Lung (tissue), 12 donors: Measurements from ENCODE around the gene ZCCHC18. TPM values are rescaled to one million over a fixed set of nuclear protein-coding genes. Genes with fewer than 3 reads are reported as not detected.

Experiments
- ATAC-seq: fragments of 200-7000 bp; cut with Tn5 transposase; one replicate; pipeline ENCODE4 v1.9.1; 2020; ENCODE audit warnings: moderate number of reproducible peaks; ENCODE audit not compliant: insufficient read depth, low FRiP score
- DNase-seq, 3 donors: peaks; one replicate each; pipeline ENCODE4 v3.0.0-alpha.2; 2013 to 2017
- H3K27ac ChIP-seq, 2 donors: one replicate each; pipeline ENCODE4 v1.5.1; 2013; ENCODE audit warnings: mild to moderate bottlenecking in 2 of 2, moderate library complexity in 2 of 2, control low read depth in 1 of 2, inconsistent platforms in 1 of 2, low read depth in 1 of 2, low read length in 1 of 2
- H3K27me3 ChIP-seq, 3 donors: one replicate each; pipeline ENCODE4 v1.5.1; 2013; ENCODE audit warnings: low read length in 2 of 3; ENCODE audit not compliant: control insufficient read depth in 3 of 3, insufficient read depth in 3 of 3
- H3K36me3 ChIP-seq, 4 donors: one replicate each; pipeline ENCODE4 v1.5.1; 2013; ENCODE audit warnings: low read length in 4 of 4, mild to moderate bottlenecking in 1 of 4, moderate library complexity in 1 of 4; ENCODE audit not compliant: control insufficient read depth in 4 of 4, insufficient read depth in 4 of 4
- H3K4me1 ChIP-seq, 5 donors: one replicate each; pipeline ENCODE4 v1.5.1; 2013; ENCODE audit warnings: low read length in 5 of 5, mild to moderate bottlenecking in 2 of 5, moderate library complexity in 1 of 5; ENCODE audit not compliant: control insufficient read depth in 5 of 5, insufficient read depth in 5 of 5
- H3K4me3 ChIP-seq: one replicate; pipeline ENCODE4 v1.5.1; 2013; ENCODE audit warnings: mild to moderate bottlenecking, control low read depth, moderate library complexity
- H3K9ac ChIP-seq, 2 donors: one replicate each; pipeline ENCODE4 v1.5.1; 2013; ENCODE audit warnings: low read length in 2 of 2, control low read depth in 1 of 2; ENCODE audit not compliant: insufficient read depth in 1 of 2
- H3K9me3 ChIP-seq, 4 donors: one replicate each; pipeline ENCODE4 v1.5.1; 2013; ENCODE audit warnings: low read length in 3 of 4, mild to moderate bottlenecking in 1 of 4, moderate library complexity in 1 of 4; ENCODE audit not compliant: control insufficient read depth in 4 of 4, insufficient read depth in 3 of 4
- WGBS, 2 donors: extraction: QIAGEN DNeasy Blood & Tissue Kit; methylation state at CpG; one replicate each; pipeline ENCODE4 v1.1.7; 2013; 5-methylcytosine and 5-hydroxymethylcytosine counted together
- polyA plus RNA-seq, 2 donors: library from polyadenylated mRNA; stranded (reverse); fragments of 200-250 nt; gene quantifications; one replicate each; pipeline ENCODE4 v1.2.1, GENCODE V29; 2013
- total RNA-seq, 2 donors: library from RNA; depleted of rRNA in 1 of 2; stranded (reverse); fragments of >200 nt in 1 of 2; gene quantifications; one replicate each; pipeline ENCODE4 v1.2.1, GENCODE V29; 2014 to 2021
- TF ChIP-seq, protein P1 (sequence below): IDR thresholded peaks from 2 replicates; pipeline ENCODE4 v1.5.1; 2012; ENCODE audit warnings: mild to moderate bottlenecking; ENCODE audit errors: control extremely low read depth, extremely low read depth
- donor health status: control.
- donor health status: control.
- donor health status: Bipolar disorder and iron deficiency.
- donor health status: healthy.
- donor health status: DM: yes; HTN: yes; CAD: no.

ZCCHC18 gene
- total and polyA plus RNA-seq, 4 donors, result 0.24 to 1.1 (median 0.54) TPM

DNA sequence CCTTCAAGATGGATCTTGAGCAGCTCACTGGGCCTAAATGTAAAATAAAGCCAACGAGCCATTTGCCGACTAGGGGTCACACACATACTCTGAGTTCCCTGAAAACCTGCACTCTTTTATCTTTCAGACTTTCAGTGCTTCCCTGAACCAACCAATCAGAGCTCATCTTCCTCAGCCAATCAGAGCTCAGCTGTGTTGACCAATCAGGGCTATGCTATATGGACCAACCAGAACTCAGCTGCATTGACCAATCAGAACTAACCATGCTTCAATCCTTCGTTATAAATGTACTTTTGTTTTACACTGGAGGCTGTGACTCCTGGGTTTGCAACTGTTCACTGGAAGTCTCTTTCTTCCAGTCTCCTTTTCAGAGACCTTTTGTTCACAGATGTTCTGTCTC, 25.2 kb downstream of the ZCCHC18 start:
- 84 to 95% methylated on average over 3 of the region's 3 CpGs for WGBS, 2 donors
- DNase-seq, result peak in 1 of 3 donors; percentile 3
- peaks cover 0 to 34% (median 7%) of the 10 kb centered on the region in 3 donors for H3K27me3 ChIP-seq
- H3K4me1 ChIP-seq, result peaks cover 0 to 3% (median 0%) of the 10 kb centered on the region in 5 donors
- ATAC-seq, result no peak
- H3K36me3 ChIP-seq, result no peaks in the 10 kb centered on the region
- H3K27ac ChIP-seq, result no peak overlapping the region
- no peak overlapping the region for H3K4me3 ChIP-seq
- no peaks in the 10 kb centered on the region for H3K9me3 ChIP-seq
- TF ChIP-seq, protein P1, sequence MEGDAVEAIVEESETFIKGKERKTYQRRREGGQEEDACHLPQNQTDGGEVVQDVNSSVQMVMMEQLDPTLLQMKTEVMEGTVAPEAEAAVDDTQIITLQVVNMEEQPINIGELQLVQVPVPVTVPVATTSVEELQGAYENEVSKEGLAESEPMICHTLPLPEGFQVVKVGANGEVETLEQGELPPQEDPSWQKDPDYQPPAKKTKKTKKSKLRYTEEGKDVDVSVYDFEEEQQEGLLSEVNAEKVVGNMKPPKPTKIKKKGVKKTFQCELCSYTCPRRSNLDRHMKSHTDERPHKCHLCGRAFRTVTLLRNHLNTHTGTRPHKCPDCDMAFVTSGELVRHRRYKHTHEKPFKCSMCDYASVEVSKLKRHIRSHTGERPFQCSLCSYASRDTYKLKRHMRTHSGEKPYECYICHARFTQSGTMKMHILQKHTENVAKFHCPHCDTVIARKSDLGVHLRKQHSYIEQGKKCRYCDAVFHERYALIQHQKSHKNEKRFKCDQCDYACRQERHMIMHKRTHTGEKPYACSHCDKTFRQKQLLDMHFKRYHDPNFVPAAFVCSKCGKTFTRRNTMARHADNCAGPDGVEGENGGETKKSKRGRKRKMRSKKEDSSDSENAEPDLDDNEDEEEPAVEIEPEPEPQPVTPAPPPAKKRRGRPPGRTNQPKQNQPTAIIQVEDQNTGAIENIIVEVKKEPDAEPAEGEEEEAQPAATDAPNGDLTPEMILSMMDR, result no peak
- H3K9ac ChIP-seq, result no peak overlapping the region

DNA sequence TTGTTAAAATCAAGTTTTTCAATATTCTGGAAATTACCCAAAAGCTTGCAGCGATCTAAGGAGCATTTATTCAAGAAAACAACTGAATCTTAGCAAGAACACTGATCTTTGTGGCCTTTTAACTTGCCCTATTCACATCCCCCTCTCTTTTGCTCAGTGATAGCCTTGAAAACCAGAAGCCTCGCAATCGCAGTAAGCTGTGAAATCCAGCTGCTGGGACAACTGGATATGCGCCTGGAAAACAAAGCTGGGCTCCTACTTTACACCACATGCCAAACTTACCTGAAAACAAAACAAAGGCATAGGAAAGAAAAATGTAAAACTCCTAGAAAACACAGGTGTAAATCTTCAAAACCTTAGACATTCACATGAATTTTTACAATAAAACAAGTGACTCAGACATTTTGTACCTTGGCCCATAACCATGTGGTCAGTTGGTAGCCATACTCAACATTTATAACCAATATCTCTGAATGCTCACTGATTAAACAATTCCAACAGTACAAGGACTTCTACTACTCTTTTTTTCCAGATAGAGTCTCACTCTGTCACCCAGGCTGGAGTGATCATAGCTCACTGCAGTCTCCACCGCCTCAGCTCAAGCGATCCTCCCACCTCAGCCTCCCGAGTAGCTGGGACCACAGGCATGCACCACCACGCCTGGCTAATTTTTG, 28.9 kb downstream of the ZCCHC18 start:
- no peaks in the 10 kb centered on the region for H3K9me3 ChIP-seq
- ATAC-seq, result no peak
- peaks cover 0 to 2% (median 0%) of the 10 kb centered on the region in 3 donors for H3K27me3 ChIP-seq
- H3K4me3 ChIP-seq, result no peak overlapping the region
- H3K36me3 ChIP-seq, result no peaks in the 10 kb centered on the region
- H3K9ac ChIP-seq, result no peak overlapping the region
- no peak overlapping the region for H3K27ac ChIP-seq
- TF ChIP-seq, protein P1, result no peak
- H3K4me1 ChIP-seq, result peaks cover 0 to 3% (median 0%) of the 10 kb centered on the region in 5 donors
- 85 to 92% methylated on average over 8 of the region's 8 CpGs for WGBS, 2 donors
- no peak for DNase-seq

DNA sequence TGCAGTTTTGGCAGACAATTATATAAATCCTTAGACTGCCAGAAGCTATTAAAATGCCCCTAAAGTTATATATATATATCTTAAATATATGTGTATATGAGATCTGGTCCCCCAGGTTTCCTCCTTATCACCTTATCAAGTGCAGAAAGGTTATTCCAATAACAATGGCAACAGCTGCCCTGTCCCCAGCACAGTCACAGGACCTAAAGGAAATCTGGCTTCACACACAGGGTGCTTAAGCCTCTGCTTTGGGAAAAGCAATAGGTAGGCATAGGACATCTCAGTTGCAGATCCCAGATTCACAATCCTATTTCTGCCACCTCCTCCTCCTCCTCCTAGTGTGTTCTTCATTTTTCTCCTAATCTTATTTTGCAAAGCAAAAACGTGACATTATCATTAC, 38.7 kb downstream of the ZCCHC18 start:
- 23 to 100% methylated on average over 1 of the region's 1 CpG for WGBS, 2 donors
- Histone ChIP-seq H3K9me3 (no peaks in the 10 kb centered on the region), H3K4me1 (peaks cover 0 to 3% (median 0%) of the 10 kb centered on the region in 5 donors), H3K36me3 (no peaks in the 10 kb centered on the region), H3K4me3 (no peak overlapping the region), H3K27me3 (peaks cover 0 to 8% (median 0%) of the 10 kb centered on the region in 3 donors), H3K27ac (no peak overlapping the region), H3K9ac (no peak overlapping the region)
- ATAC-seq (no peak), DNase-seq (no peak)
- TF ChIP-seq, protein P1, result no peak
